Neural crest cell (in vitro differentiated cells): ENCODE measurements around the gene PGRMC1. TPM values are rescaled to one million over a fixed set of nuclear protein-coding genes. Genes with fewer than 3 reads are reported as not detected.

Experiments used
- DNase-seq: peaks from one replicate; pipeline ENCODE4 v3.0.0; 2021; ENCODE audit warnings: low read depth, mixed read lengths, low spot score
- H3K27ac Mint-ChIP-seq: one replicate; pipeline ENCODE4 v1.8.0; 2021; ENCODE audit warnings: mild to moderate bottlenecking, mixed read lengths; ENCODE audit not compliant: unreplicated experiment
- H3K27me3 Mint-ChIP-seq: 2 replicates; pipeline ENCODE4 v1.8.0; 2021; ENCODE audit warnings: low read depth, mild to moderate bottlenecking, mixed read lengths
- H3K36me3 Mint-ChIP-seq: 2 replicates; pipeline ENCODE4 v1.8.0; 2021; ENCODE audit warnings: low read depth, mild to moderate bottlenecking, mixed read lengths
- H3K4me1 Mint-ChIP-seq: 2 replicates; pipeline ENCODE4 v1.8.0; 2021; ENCODE audit warnings: mixed read lengths
- H3K4me3 Mint-ChIP-seq: one replicate; pipeline ENCODE4 v1.8.0; 2021; ENCODE audit warnings: mild to moderate bottlenecking, mixed read lengths
- H3K9me3 Mint-ChIP-seq: 2 replicates; pipeline ENCODE4 v1.8.0; 2021; ENCODE audit warnings: mixed read lengths
- total RNA-seq: library from RNA; stranded (reverse); gene quantifications from 2 replicates; pipeline ENCODE4 v1.2.1, GENCODE V29; 2021
- TF ChIP-seq, protein P1 (sequence below): fragments of 200-600 bp; sonication (generic); conservative IDR thresholded peaks from 2 replicates; pipeline ENCODE4 v1.5.0; 2021; ENCODE audit warnings: antibody characterized with exemption, mild to moderate bottlenecking

Gene PGRMC1
- total RNA-seq, 1 donor from 2014 or later, result 210 TPM

DNA sequence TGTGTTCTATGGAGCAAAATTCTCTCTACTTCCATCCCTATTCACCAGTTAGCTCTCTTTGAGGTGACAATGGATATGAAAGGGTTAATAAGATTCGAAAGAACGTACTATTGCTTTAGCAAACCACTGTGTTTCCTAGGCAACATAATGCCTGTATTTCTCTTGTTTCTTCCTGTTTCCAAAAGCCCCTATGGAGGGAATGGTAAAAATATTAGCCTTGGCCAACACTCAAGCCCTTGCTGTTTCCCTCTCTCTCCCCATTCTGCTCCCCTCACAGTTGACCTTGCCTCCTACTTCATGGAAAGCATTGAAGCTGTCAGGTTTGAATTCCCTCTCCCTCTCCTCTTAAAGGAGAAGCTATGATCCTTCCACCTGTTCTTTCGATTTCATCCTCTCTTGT lies 9.6 kb upstream of the PGRMC1 start:
- H3K27me3 Mint-ChIP-seq, result no peaks in the 10 kb centered on the region
- no peak overlapping the region for H3K27ac Mint-ChIP-seq
- H3K4me1 Mint-ChIP-seq, result no peaks in the 10 kb centered on the region
- H3K9me3 Mint-ChIP-seq, result peaks cover 9% of the 10 kb centered on the region
- H3K4me3 Mint-ChIP-seq, result no peak overlapping the region
- no peak for DNase-seq
- H3K36me3 Mint-ChIP-seq, result no peaks in the 10 kb centered on the region
- TF ChIP-seq, protein P1, sequence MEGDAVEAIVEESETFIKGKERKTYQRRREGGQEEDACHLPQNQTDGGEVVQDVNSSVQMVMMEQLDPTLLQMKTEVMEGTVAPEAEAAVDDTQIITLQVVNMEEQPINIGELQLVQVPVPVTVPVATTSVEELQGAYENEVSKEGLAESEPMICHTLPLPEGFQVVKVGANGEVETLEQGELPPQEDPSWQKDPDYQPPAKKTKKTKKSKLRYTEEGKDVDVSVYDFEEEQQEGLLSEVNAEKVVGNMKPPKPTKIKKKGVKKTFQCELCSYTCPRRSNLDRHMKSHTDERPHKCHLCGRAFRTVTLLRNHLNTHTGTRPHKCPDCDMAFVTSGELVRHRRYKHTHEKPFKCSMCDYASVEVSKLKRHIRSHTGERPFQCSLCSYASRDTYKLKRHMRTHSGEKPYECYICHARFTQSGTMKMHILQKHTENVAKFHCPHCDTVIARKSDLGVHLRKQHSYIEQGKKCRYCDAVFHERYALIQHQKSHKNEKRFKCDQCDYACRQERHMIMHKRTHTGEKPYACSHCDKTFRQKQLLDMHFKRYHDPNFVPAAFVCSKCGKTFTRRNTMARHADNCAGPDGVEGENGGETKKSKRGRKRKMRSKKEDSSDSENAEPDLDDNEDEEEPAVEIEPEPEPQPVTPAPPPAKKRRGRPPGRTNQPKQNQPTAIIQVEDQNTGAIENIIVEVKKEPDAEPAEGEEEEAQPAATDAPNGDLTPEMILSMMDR, result no peak

DNA sequence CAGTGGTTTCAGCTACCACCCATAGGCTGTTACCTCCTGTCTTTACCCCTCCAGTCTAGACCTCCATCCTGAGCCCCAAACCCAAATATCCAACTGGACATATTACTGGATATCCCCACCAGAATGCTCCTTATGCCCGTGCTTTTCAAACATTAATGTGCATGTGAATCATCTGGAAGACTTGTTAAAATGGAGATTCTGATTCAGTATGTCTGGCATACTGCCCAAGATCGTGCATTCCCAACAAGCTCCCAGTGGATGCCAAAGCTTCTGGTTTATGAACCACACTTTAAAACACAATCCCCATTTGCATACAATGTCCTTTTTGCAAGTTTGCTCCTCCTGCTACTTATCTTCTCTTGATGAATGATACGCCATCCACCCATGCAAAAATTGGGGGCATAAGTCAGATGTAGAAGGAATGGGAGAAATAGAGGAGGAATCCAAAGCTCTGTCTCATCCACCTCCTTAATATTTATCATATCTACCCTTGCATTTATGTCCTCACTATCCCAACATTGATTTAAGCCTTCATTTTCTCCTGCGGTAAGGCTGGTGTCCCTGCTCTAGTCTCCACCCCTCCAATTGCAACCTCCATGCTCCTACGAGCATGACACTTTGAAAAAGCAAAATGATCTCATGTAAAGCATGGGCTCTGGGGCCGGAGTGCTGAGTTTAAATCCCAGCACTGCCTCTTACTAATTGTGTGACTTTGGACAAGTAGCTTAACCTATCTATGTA lies 7.4 kb upstream of the PGRMC1 start:
- Mint-ChIP-seq H3K36me3 (no peaks in the 10 kb centered on the region), H3K9me3 (peaks cover 6% of the 10 kb centered on the region), H3K27me3 (no peaks in the 10 kb centered on the region), H3K27ac (no peak overlapping the region), H3K4me1 (peaks cover 2% of the 10 kb centered on the region), H3K4me3 (no peak overlapping the region)
- TF ChIP-seq, protein P1, result no peak
- DNase-seq, result no peak

DNA sequence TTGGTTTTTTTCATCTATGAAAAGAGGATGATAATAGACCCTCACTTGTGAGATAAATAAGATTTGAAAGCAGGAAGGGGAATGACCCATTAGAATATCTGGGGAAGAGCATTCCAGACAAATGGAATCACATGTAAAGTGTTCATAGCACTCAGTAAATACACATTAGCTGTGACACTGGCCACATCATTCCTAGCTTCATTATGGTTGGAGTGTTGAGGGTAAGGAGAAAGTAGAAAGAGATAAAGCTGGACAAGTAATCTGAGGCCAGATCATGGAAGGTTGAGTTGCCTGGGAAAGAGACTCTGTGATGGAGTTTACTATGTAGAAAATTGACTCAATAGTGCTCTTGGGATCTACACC lies 6.9 kb upstream of the PGRMC1 start:
- TF ChIP-seq, protein P1, result no peak

DNA sequence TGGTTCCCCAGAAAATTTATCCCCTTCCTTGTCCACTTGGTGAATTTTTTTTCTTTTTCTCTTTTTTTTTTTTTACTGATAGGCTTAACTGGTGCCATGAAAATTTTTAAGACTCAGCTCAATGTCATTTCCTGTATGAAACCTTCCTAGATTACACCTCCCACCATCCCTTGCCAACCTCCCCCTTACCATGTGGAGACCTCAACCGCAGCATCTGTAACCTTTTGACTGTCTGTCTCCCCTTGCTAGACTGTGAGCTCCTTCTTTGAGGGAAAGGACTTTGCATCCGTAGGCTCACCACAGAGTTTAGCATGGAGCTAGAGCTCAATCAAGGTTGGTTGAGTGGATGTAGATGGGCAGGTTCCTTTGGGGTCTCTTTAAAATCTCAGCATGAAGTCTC lies 5.2 kb upstream of the PGRMC1 start:
- Mint-ChIP-seq H3K27ac (no peak overlapping the region), H3K36me3 (no peaks in the 10 kb centered on the region), H3K4me3 (no peak overlapping the region), H3K9me3 (no peaks in the 10 kb centered on the region), H3K4me1 (peaks cover 23% of the 10 kb centered on the region), H3K27me3 (no peaks in the 10 kb centered on the region)
- TF ChIP-seq, protein P1, result no peak
- DNase-seq, result no peak

More for the DNA sequence above, 6.9 kb upstream of the PGRMC1 start:
- Mint-ChIP-seq H3K4me3 (no peak overlapping the region), H3K36me3 (no peaks in the 10 kb centered on the region), H3K27ac (no peak overlapping the region), H3K4me1 (peaks cover 7% of the 10 kb centered on the region), H3K9me3 (peaks cover 2% of the 10 kb centered on the region), H3K27me3 (no peaks in the 10 kb centered on the region)
- DNase-seq, result no peak

DNA sequence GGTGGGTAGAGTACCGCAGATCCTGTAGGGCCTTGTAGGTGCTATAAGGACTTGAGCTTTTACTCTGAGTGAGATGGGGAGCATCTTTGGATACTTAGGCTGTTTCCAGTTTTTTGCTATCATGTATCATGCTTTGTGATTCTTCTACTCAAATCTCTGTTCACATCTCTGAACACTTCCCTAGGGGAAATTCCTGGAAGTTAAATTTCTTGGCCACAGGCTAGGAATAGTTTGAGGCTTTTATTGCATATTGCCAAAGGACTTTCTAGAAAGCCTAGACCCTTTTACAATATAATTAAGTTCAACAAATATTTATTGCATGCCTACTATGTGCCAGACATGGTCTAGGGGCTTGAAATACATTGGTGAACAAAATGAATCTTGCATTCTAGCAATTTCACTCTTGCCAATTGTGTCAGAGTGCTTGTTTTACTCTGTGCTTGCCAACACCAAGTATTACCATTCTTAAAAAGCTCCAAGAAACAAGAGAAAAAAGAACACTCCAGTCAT lies 4.1 kb upstream of the PGRMC1 start:
- Mint-ChIP-seq H3K4me1 (peaks cover 23% of the 10 kb centered on the region), H3K27me3 (no peaks in the 10 kb centered on the region), H3K4me3 (no peak overlapping the region), H3K9me3 (no peaks in the 10 kb centered on the region), H3K36me3 (no peaks in the 10 kb centered on the region), H3K27ac (no peak overlapping the region)
- DNase-seq, result no peak
- TF ChIP-seq, protein P1, result no peak
